ENCODE measurements around the gene YIPF5. TPM values are rescaled to one million over a fixed set of nuclear protein-coding genes. Genes with fewer than 3 reads are reported as not detected.

Gene YIPF5
- total RNA-seq, 2 donors from 2014 or later: 40.9 to 43.7 TPM

DNA sequence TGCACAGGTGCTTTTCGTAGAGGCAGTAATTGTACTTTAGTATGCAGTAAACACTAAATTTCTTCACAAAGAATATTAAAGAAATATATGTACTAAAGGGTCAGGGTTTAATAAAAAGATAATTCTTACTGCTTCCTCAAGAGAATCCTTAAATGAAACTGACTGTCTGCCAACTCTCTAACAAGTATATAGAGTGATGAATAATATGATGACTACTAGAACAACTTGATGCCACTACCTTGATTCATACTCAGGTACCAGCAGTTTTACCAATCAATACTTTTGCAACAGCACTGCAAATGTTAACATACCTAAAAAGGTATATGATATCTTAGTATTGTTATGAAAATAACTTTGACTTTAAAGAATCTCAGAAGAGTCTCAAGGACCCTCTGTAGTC, 3.8 kb downstream of the YIPF5 start:
- Mint-ChIP-seq H3K27me3 (ENCODE audit: low read depth) (no peaks in the 10 kb centered on the region), H3K36me3 (ENCODE audit: insufficient read depth in 2 of 2) (peaks cover 8 to 24% of the 10 kb centered on the region in 2 donors), H3K4me3 (peak overlapping the region in 1 of 2 donors; percentile 18), H3K9me3 (peaks cover 0 to 3% of the 10 kb centered on the region in 2 donors), H3K27ac (peak overlapping the region; percentile 28), H3K4me1 (ENCODE audit: low read depth) (peaks cover 41% of the 10 kb centered on the region)
- no peak for ATAC-seq (replicated peaks in 1 of 2)
- no peak for DNase-seq

- Mint-ChIP-seq H3K9me3 (no peaks in the 10 kb centered on the region), H3K4me1 (ENCODE audit: low read depth) (peaks cover 11% of the 10 kb centered on the region), H3K36me3 (ENCODE audit: insufficient read depth in 2 of 2) (peaks cover 2 to 20% of the 10 kb centered on the region in 2 donors), H3K27me3 (ENCODE audit: low read depth) (no peaks in the 10 kb centered on the region), H3K27ac (peak overlapping the region; percentile 59), H3K4me3 (no peak overlapping the region)
- ATAC-seq (replicated peaks in 1 of 2): no peak
- no peak for DNase-seq
Observed at GRCh38 chr5:144162686-144163085, 7.8 kb downstream of the YIPF5 start.

DNA sequence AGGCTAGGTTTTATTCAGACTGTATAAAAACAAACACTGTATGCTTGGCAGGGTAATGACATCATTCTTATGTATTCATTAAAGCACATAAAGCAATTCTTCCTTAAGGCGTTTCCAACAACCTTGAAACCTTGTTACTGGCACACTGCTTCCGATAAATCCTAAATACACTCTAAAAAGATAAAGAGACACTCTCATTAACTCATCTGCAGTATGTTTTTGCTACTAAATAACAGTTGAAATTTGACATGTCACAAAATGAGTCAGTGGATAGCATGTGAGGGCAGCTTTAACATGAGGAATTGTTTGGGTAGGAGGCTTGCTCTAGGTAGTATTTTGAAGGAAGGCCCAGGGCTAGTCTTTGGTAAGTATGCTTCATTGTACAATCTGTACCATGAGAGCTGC, 13.7 kb downstream of the YIPF5 start:
- no peaks in the 10 kb centered on the region for H3K4me1 Mint-ChIP-seq (ENCODE audit: low read depth)
- ATAC-seq (replicated peaks in 1 of 2) (no peak), DNase-seq (no peak)
- H3K4me3 Mint-ChIP-seq: no peak overlapping the region
- no peaks in the 10 kb centered on the region for H3K27me3 Mint-ChIP-seq (ENCODE audit: low read depth)
- peaks cover 0 to 2% of the 10 kb centered on the region in 2 donors for H3K36me3 Mint-ChIP-seq (ENCODE audit: insufficient read depth in 2 of 2)
- H3K9me3 Mint-ChIP-seq: no peaks in the 10 kb centered on the region
- H3K27ac Mint-ChIP-seq: no peak overlapping the region

DNA sequence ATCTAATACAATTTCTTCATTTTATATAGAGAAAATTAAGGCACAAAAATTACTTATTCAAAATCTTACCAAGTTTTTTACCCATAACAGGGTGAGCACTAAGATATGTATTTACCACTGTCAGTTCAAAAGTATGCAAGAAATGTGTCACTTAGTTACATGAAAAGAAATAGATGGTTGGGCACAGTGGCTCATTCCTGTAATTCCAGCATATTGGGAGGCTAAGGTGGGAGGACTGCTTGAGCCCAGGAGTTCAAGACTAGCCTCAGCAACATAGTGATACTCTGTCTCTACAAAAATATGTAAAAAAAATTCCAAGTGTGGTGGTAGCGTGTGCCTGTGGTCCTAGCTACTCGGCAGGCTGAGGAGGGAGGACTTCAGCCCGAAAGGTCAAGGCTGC, 19.4 kb downstream of the YIPF5 start:
- no peaks in the 10 kb centered on the region for H3K27me3 Mint-ChIP-seq (ENCODE audit: low read depth)
- no peak overlapping the region for H3K4me3 Mint-ChIP-seq
- H3K4me1 Mint-ChIP-seq (ENCODE audit: low read depth): no peaks in the 10 kb centered on the region
- DNase-seq (no peak), ATAC-seq (replicated peaks in 1 of 2) (no peak)
- no peaks in the 10 kb centered on the region for H3K9me3 Mint-ChIP-seq
- peak overlapping the region; percentile 33 for H3K27ac Mint-ChIP-seq
- no peaks in the 10 kb centered on the region for H3K36me3 Mint-ChIP-seq (ENCODE audit: insufficient read depth in 2 of 2)

DNA sequence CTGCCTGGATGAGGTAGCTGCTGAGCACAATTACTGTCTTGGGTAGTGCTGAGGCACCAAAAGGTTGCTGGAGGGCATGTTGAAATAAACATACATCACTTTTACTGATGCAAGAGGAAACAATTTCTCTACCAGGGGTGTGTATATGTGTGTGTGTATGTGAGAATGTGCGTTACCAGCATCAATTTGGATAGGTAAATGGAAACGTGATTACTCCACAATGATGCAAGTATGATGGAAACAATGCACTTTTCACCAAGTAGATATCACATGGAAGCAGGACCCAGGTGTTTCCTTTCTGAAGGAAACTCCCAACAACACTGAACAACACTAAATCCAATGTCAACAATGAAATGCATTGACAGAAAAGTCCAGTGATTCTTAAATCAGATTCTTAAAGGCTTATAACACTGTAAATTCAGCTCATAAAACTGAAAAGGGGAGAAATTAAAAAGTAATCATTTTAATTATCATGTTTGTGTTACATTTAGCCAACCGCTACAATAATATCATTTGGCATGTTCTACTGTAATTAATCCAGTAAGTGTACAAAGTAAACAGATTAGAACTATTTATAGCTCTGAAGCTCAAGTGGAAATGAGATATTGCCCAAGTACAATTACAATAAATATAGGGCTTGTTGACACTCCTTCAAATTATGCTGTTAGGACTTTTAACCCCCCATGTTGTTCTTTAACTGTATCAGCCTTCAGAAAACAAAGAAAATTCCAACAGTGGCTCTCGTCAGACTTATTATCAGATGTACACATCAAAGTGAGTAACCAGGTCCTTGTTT, 25.3 kb downstream of the YIPF5 start:
- H3K27me3 Mint-ChIP-seq (ENCODE audit: low read depth): peaks cover 7% of the 10 kb centered on the region
- no peak overlapping the region for H3K4me3 Mint-ChIP-seq
- no peak overlapping the region for H3K27ac Mint-ChIP-seq
- H3K4me1 Mint-ChIP-seq (ENCODE audit: low read depth): peaks cover 8% of the 10 kb centered on the region
- ATAC-seq (replicated peaks in 1 of 2) (no peak), DNase-seq (no peak)
- no peaks in the 10 kb centered on the region for H3K9me3 Mint-ChIP-seq
- no peaks in the 10 kb centered on the region for H3K36me3 Mint-ChIP-seq (ENCODE audit: insufficient read depth in 2 of 2)

DNA sequence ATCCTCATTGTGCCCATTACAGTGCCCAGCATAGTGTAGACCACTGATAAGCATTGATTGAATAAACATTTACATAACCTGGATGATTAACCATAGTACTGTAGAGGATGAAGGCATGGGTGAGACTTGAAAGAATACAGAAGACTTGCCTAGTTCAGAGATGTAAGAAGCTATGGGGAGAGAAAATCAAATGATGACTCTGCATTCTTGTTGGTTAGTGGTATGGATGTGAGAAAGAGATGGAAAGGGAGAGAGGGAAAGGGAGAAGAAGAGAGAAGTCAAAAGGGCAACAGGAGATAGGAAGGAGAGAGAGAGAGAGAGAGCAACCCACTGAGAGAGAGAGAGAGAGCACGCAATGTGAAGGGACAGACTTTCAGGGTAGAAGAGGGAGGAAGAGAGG, 26.8 kb downstream of the YIPF5 start:
- no peaks in the 10 kb centered on the region for H3K36me3 Mint-ChIP-seq (ENCODE audit: insufficient read depth in 2 of 2)
- no peaks in the 10 kb centered on the region for H3K9me3 Mint-ChIP-seq

DNA sequence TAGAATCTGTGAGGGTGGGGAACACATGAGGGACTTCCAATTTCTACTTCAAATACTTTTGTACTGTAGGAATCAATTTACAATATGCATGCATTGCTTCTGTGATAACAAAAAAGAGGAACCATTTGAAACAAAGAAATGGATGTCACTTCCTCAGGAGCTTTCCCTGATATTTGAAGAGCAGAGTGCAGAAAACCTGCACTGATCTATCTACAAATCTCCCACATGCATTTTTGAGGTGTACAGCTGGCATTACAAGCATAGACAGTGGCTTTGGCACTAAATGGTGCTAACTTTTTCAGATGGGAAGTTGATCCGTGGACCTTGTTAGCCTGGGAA, 27.7 kb downstream of the YIPF5 start:
- no peaks in the 10 kb centered on the region for H3K9me3 Mint-ChIP-seq
- peaks cover 8% of the 10 kb centered on the region for H3K4me1 Mint-ChIP-seq (ENCODE audit: low read depth)
- H3K27ac Mint-ChIP-seq: no peak overlapping the region
- no peak overlapping the region for H3K4me3 Mint-ChIP-seq
- no peaks in the 10 kb centered on the region for H3K36me3 Mint-ChIP-seq (ENCODE audit: insufficient read depth in 2 of 2)
- DNase-seq (no peak), ATAC-seq (replicated peaks in 1 of 2) (no peak)
- peaks cover 8% of the 10 kb centered on the region for H3K27me3 Mint-ChIP-seq (ENCODE audit: low read depth)

More for the DNA sequence above, 26.8 kb downstream of the YIPF5 start:
- H3K27ac Mint-ChIP-seq: no peak overlapping the region
- H3K27me3 Mint-ChIP-seq (ENCODE audit: low read depth): peaks cover 7% of the 10 kb centered on the region
- H3K4me3 Mint-ChIP-seq: no peak overlapping the region
- peaks cover 8% of the 10 kb centered on the region for H3K4me1 Mint-ChIP-seq (ENCODE audit: low read depth)
- ATAC-seq (replicated peaks in 1 of 2) (no peak), DNase-seq (no peak)

DNA sequence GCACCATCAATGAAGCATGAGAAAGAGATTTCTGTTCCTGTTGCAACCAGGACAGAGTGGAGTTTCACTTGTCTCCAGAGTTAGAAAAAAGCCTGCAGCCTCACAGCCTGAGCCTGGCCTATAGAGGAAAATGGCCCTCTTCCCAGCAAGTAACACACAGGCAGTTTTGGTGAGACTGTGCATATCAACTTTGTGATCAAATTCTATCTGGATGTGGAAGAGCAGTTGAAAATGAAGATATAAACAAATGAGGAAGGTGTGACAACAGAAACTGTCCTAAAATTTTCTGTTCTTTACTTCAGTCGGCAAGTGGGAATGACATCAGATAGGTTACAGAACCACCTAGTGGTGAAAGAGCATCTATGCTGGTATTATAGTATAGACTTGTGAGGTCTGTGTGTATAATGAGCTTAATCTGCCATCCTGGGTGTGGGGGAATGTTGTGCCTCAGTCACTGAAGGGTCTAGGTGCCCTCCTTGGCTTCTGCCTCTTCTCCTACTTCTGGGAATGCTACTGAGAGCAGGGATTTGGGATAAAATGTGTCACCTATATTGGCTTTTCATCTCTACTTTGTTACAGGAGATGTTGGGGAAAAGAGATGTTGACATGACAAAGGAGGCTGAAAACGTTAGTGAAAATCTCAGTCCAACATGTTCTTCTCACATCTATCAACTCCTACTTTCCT, 28.2 kb downstream of the YIPF5 start:
- H3K9me3 Mint-ChIP-seq: no peaks in the 10 kb centered on the region
- no peak overlapping the region for H3K27ac Mint-ChIP-seq
- ATAC-seq (replicated peaks in 1 of 2) (peak; percentile 85 to 87), DNase-seq (no peak)
- peaks cover 8% of the 10 kb centered on the region for H3K4me1 Mint-ChIP-seq (ENCODE audit: low read depth)
- no peak overlapping the region for H3K4me3 Mint-ChIP-seq
- no peaks in the 10 kb centered on the region for H3K36me3 Mint-ChIP-seq (ENCODE audit: insufficient read depth in 2 of 2)
- peaks cover 13% of the 10 kb centered on the region for H3K27me3 Mint-ChIP-seq (ENCODE audit: low read depth)

DNA sequence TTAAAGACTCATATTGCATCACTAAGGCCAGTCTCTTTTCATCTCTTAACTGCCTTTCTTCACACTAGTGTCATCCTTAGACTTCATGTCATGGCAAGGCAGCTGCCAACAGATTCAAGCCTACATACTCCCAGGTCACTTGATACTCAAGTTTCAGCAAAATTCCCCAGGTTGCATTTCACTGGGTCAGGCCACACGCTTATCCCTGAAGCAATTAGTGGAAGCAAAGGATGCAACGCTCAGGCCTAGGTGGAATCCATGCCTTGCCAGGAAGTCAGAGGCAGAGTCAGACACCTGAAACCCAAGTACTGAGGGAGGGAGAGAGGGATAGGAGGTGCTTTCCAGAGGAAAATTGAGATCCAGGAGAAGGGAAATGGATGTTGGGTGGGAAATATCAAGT, 28.9 kb downstream of the YIPF5 start:
- peaks cover 14% of the 10 kb centered on the region for H3K27me3 Mint-ChIP-seq (ENCODE audit: low read depth)
- no peak overlapping the region for H3K27ac Mint-ChIP-seq
- no peaks in the 10 kb centered on the region for H3K9me3 Mint-ChIP-seq
- no peaks in the 10 kb centered on the region for H3K36me3 Mint-ChIP-seq (ENCODE audit: insufficient read depth in 2 of 2)
- H3K4me1 Mint-ChIP-seq (ENCODE audit: low read depth): peaks cover 8% of the 10 kb centered on the region
- ATAC-seq (replicated peaks in 1 of 2): no peak
- H3K4me3 Mint-ChIP-seq: no peak overlapping the region
- no peak for DNase-seq

DNA sequence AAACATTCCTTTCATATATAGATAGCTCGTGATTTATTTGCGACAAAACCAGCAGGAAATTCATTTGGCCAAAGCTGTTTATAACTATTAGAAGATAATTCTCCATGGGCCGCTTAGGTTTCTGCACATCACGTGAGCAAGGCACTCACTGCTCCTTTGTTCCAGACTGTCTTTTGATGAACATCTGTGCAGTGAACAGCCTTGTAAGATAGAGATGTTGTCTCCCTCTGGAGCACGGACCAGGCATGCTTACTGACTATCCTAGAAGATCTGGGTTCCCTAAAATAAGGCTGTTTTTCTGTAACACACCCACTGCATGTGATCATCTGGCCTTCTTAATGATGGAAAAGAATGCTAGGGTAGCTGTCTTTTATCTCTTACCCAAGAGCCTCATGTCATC, 30.9 kb downstream of the YIPF5 start:
- H3K9me3 Mint-ChIP-seq: no peaks in the 10 kb centered on the region
- H3K36me3 Mint-ChIP-seq (ENCODE audit: insufficient read depth in 2 of 2): no peaks in the 10 kb centered on the region
- H3K27me3 Mint-ChIP-seq (ENCODE audit: low read depth): peaks cover 14% of the 10 kb centered on the region
- no peak overlapping the region for H3K27ac Mint-ChIP-seq
- peaks cover 8% of the 10 kb centered on the region for H3K4me1 Mint-ChIP-seq (ENCODE audit: low read depth)
- DNase-seq: no peak
- no peak overlapping the region for H3K4me3 Mint-ChIP-seq
- ATAC-seq (replicated peaks in 1 of 2): no peak

DNA sequence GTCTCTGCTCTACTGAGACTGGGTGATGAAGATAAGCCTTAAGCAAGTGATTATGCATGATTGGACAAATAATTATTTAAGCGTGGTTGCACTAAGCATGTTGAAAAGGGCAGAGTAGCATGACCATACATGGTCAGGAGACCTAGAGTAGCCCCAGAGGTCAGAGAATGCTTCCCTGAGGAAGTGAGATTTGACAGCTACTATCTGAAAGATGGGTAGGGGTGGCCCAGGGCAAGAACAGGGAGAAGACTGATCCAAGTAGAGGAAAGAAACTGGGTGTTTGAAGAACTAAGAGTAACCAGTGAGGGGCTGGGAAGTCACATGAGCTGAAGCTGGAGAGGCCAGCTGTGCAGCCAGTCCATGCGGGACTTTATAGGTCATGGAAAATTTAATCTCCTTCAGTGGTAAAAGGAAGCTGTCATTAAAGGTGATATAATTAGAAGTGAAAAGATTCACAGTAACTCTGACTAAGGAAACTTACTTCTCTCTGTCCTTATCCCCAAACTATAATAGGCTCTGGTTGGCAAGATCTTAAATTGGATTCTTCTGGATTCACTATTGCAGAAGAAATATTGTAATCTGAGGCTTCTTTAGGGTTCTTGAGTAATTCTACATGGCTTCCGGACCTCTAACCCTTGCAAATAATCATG, 35.2 kb downstream of the YIPF5 start:
- ATAC-seq (replicated peaks in 1 of 2): no peak
- Mint-ChIP-seq H3K4me3 (no peak overlapping the region), H3K4me1 (ENCODE audit: low read depth) (no peaks in the 10 kb centered on the region), H3K27ac (no peak overlapping the region), H3K9me3 (no peaks in the 10 kb centered on the region), H3K36me3 (ENCODE audit: insufficient read depth in 2 of 2) (no peaks in the 10 kb centered on the region), H3K27me3 (ENCODE audit: low read depth) (peaks cover 7% of the 10 kb centered on the region)
- no peak for DNase-seq

DNA sequence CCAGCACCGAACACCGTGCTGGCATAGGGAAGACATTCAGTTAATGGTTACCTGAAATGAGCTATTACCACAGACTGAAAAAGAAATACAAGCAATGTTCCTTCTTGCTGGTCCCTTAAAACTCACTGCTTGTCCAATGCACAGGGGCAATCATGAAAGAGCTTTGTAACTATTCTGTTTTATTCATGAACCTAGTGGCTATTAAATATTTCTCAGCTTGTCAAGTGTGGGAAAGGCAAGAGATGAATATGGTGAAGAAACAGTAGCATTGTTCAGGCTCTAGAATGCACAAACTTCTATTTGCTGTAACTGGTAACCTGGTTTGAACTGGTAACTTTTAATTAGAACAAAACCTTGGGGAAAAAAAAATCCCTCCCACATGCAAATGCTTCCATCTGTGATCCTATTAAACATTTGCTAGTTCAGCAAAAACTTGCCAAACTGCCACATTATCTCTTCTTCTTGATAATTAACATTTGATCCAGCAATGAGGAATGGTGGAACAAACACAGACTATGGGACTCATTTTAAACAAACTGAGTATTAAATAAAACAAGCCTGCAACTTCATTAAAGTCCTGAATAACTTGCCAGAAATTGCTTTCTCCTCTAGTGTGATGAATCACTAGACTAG, 36.1 kb downstream of the YIPF5 start:
- Mint-ChIP-seq H3K36me3 (ENCODE audit: insufficient read depth in 2 of 2) (no peaks in the 10 kb centered on the region), H3K27me3 (ENCODE audit: low read depth) (peaks cover 7% of the 10 kb centered on the region), H3K27ac (no peak overlapping the region), H3K4me1 (ENCODE audit: low read depth) (no peaks in the 10 kb centered on the region), H3K4me3 (no peak overlapping the region), H3K9me3 (no peaks in the 10 kb centered on the region)
- ATAC-seq (replicated peaks in 1 of 2): no peak
- DNase-seq: no peak

DNA sequence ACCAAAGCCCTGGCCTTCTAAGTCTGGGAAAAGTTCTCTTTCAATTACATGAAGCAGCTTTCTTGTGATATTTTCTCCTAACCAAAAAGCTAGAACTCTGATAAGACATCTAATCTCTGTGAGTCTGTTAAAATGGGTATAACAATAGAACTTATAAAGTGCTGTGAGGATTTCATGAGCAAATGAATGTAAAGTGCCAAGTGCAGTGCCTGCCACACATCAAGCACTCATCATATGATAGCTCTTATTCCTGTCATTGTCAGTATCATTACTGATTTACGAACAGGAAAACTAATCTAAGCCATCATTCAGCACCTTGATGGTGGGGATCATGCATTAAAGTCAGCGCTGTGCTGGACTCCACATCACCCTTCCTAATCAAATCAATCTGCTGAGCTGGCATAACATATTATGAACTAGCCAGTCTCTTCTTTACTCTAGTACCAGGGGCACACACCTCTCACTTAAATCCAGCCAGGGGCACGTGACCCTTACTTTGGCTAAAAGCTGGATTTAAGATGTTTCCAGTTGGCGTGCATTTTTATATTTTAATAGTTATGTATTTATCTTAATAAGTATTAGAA, 37.3 kb downstream of the YIPF5 start:
- Mint-ChIP-seq H3K9me3 (no peaks in the 10 kb centered on the region), H3K27ac (no peak overlapping the region), H3K4me3 (no peak overlapping the region), H3K36me3 (ENCODE audit: insufficient read depth in 2 of 2) (no peaks in the 10 kb centered on the region), H3K4me1 (ENCODE audit: low read depth) (no peaks in the 10 kb centered on the region), H3K27me3 (ENCODE audit: low read depth) (peaks cover 7% of the 10 kb centered on the region)
- no peak for DNase-seq
- ATAC-seq (replicated peaks in 1 of 2): no peak
